Smooth muscle cell (in vitro differentiated cells): Measurements from ENCODE around the gene ZBTB16. TPM values are rescaled to one million over a fixed set of nuclear protein-coding genes. Genes with fewer than 3 reads are reported as not detected.

ENCODE experiments used
- DNase-seq: peaks from one replicate; lab custom pipeline; 2025; ENCODE audit not compliant: unreplicated experiment; lab: John Stamatoyannopoulos, UW
- H2AFZ ChIP-seq: fragments of 200-600 bp; sonication (generic); 2 replicates; pipeline ENCODE4 v1.6.0; 2016; ENCODE audit warnings: antibody characterized with exemption, low read depth, mild to moderate bottlenecking
- H3F3A ChIP-seq: fragments of 200-600 bp; sonication (generic); 2 replicates; pipeline ENCODE4 v1.6.0; 2017; ENCODE audit warnings: antibody characterized with exemption, low read depth
- H3K27ac ChIP-seq: fragments of 200-600 bp; sonication (generic); 2 replicates; pipeline ENCODE4 v1.5.1; 2016; ENCODE audit warnings: low read depth, mild to moderate bottlenecking
- H3K27me3 ChIP-seq: fragments of 200-600 bp; sonication (generic); 2 replicates; pipeline ENCODE4 v1.6.1; 2016; ENCODE audit warnings: low read depth, mild to moderate bottlenecking
- H3K36me3 ChIP-seq: fragments of 200-600 bp; sonication (generic); 2 replicates; pipeline ENCODE4 v1.5.1; 2016; ENCODE audit warnings: low read depth
- H3K4me1 ChIP-seq: fragments of 200-600 bp; sonication (generic); 2 replicates; pipeline ENCODE4 v1.5.1; 2016; ENCODE audit warnings: low read depth
- H3K4me2 ChIP-seq: fragments of 200-600 bp; sonication (generic); 2 replicates; pipeline ENCODE4 v1.6.0; 2016; ENCODE audit warnings: mild to moderate bottlenecking
- H3K4me3 ChIP-seq: fragments of 200-600 bp; sonication (generic); 2 replicates; pipeline ENCODE4 v1.5.1; 2016; ENCODE audit warnings: mild to moderate bottlenecking
- H3K79me2 ChIP-seq: fragments of 200-600 bp; sonication (generic); 2 replicates; pipeline ENCODE4 v1.6.0; 2016; ENCODE audit warnings: low read depth, mild to moderate bottlenecking
- H3K9ac ChIP-seq: fragments of 200-600 bp; sonication (generic); 2 replicates; pipeline ENCODE4 v1.6.0; 2016; ENCODE audit warnings: low read depth
- H3K9me3 ChIP-seq: fragments of 200-600 bp; sonication (generic); replicated peaks from 2 replicates; pipeline ENCODE4 v1.5.1; 2016; ENCODE audit warnings: low read depth
- H4K20me1 ChIP-seq: fragments of 200-600 bp; sonication (generic); 2 replicates; pipeline ENCODE4 v1.6.0; 2016; ENCODE audit warnings: low read depth
- WGBS: methylation state at CpG from one replicate; pipeline ENCODE4 v1.1.7; 2016; ENCODE audit warnings: low lambda C conversion rate; 5-methylcytosine and 5-hydroxymethylcytosine counted together
- polyA plus RNA-seq: library from polyadenylated mRNA; unstranded; fragments of >200 nt; fragmentation: Nextera tagmentation; extraction: Ambion mirVana; gene quantifications from 2 replicates; pipeline ENCODE4 v1.2.1, GENCODE V29; 2016
- total RNA-seq: library from RNA; depleted of rRNA; stranded (reverse); fragments of >200 nt; gene quantifications from 2 replicates; pipeline ENCODE4 v1.2.3, GENCODE V29; 2014
- TF ChIP-seq, protein P1 (sequence below): fragments of 200-600 bp; sonication (generic); IDR thresholded peaks from 2 replicates; pipeline ENCODE4 v1.5.1; 2017; ENCODE audit warnings: borderline replicate concordance, mild to moderate bottlenecking, antibody characterized with exemption; ENCODE audit not compliant: insufficient read depth, poor library complexity, severe bottlenecking

ZBTB16 gene
- total and polyA plus RNA-seq, 2 experiments from 2014 or later: not detected

DNA sequence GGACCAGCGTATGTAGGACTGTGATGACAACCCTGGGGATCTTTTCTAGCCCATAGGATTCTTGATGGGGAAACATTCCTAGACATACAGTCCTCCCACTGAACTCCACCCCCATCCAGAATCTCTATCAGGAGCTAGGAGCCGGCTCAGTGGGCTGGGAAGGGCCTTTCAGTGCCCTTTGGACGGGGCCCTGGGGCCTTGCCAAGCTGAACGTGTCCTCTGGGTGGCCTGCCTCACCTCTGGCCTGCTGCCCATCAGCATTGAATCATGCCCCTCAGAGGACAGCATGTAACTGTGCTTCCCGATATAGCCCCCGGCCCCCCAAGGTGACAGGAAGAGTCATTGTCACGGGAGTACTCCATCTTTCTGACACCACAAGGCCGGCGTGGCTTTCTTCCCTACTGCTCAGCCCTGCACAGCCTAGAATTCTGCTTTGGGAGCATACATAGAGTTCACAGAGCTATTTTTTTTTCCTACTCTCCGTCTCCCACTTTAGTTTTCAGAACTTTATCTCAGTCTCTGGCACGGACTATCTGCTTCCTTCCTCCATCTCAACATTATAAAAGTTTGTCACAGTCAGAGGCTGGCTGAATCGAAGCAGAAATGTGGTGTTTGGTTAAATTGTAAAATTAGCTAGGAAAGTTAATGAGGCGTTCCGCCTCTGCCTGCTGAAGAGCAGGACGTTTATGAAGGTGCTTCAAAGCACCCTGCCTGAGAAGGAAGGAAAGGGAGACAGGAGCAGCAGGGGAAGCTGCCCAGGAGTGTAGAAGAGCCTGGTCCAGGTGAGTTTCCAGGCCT is 111.9 kb downstream of the ZBTB16 start:
- no peak for DNase-seq
- Histone ChIP-seq H3K4me3 (no peak overlapping the region), H3K4me2 (no peak overlapping the region), H2AFZ (no peak overlapping the region), H3K4me1 (peaks cover 24% of the 10 kb centered on the region), H3K27ac (no peak overlapping the region), H3K36me3 (no peaks in the 10 kb centered on the region), H3K27me3 (peaks cover 28% of the 10 kb centered on the region), H4K20me1 (no peaks in the 10 kb centered on the region), H3K9me3 (no peaks in the 10 kb centered on the region), H3K79me2 (no peaks in the 10 kb centered on the region), H3F3A (no peaks in the 10 kb centered on the region), H3K9ac (no peak overlapping the region)
- 77% methylated on average over 15 of the region's 15 CpGs for WGBS
- TF ChIP-seq, protein P1, sequence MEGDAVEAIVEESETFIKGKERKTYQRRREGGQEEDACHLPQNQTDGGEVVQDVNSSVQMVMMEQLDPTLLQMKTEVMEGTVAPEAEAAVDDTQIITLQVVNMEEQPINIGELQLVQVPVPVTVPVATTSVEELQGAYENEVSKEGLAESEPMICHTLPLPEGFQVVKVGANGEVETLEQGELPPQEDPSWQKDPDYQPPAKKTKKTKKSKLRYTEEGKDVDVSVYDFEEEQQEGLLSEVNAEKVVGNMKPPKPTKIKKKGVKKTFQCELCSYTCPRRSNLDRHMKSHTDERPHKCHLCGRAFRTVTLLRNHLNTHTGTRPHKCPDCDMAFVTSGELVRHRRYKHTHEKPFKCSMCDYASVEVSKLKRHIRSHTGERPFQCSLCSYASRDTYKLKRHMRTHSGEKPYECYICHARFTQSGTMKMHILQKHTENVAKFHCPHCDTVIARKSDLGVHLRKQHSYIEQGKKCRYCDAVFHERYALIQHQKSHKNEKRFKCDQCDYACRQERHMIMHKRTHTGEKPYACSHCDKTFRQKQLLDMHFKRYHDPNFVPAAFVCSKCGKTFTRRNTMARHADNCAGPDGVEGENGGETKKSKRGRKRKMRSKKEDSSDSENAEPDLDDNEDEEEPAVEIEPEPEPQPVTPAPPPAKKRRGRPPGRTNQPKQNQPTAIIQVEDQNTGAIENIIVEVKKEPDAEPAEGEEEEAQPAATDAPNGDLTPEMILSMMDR: no peak

DNA sequence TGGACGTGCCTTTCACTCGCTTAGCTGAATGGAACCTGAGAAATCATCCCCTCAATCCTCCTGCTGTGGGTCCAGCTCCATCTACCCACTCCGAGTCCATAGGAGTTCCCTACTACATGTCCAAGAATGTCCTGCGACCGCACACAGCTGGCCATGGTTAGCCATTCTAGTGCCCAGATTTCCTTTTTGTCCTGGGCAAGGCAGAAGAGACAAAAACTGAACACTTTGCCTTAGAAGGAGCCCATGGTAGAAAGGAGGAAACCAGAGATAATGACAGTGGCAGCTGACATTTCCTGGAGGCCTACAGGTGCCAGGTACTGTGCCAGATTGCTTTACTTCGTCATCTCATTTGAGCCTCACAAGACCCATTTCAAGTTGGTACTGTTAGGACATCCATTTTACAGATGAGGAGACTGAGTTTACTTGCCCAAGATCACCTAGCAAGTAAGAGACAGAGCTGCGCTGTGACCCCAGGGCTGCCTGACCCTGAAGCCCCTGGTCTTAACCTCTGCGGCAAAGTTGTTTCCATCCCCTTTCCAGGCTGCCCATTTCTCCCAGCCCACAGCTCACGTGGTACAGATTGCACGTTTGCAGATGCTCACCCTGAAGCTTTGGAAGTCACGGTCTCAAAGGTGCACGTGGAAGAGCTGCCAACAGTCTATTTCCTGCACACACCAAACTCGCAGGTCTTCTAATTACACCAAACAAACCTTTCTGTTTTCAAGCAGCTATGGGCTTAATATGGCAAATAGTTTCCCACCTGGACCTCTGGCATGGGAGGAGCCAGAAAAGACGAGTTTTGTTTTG is 112.7 kb downstream of the ZBTB16 start:
- Histone ChIP-seq H3K4me3 (no peak overlapping the region), H3F3A (no peaks in the 10 kb centered on the region), H3K27ac (no peak overlapping the region), H3K9ac (no peak overlapping the region), H3K79me2 (no peaks in the 10 kb centered on the region), H3K36me3 (no peaks in the 10 kb centered on the region), H3K9me3 (no peaks in the 10 kb centered on the region), H3K4me2 (no peak overlapping the region), H3K27me3 (peaks cover 36% of the 10 kb centered on the region), H2AFZ (no peak overlapping the region), H3K4me1 (peaks cover 18% of the 10 kb centered on the region), H4K20me1 (no peaks in the 10 kb centered on the region)
- TF ChIP-seq, protein P1: no peak
- WGBS: 92% methylated on average over 14 of the region's 14 CpGs
- DNase-seq: no peak

DNA sequence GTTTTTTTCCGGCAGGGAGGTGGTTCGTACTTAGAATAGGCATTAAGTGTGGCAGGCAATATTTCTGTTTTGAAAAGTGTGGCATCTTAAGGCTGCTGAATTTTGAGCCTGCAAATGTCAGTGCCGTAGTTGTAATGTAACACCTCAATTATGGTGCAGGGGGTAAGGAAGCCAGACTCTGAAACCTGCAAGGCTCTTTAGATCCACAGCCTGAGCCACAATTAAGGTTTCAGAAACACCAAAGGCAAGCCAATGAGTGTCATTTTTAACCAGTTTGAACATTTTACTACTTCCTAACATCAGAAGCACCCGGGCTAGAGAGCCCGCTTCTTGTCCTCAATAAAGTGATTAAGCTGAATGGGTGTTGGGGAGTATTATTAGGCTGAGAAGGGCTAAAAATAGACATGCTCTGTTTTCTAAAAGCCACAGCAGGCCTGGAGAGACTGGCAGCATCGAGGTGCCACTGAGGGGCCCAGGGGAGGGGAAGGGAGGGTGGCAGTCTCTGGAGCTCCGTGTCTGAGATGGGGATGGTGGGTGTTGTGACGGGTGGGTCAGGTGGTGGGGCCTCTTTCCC is 113.4 kb downstream of the ZBTB16 start:
- H3F3A ChIP-seq: no peaks in the 10 kb centered on the region
- no peak overlapping the region for H3K4me3 ChIP-seq
- WGBS: 56% methylated on average over 8 of the region's 8 CpGs
- TF ChIP-seq, protein P1: no peak
- no peak for DNase-seq
- H4K20me1 ChIP-seq: no peaks in the 10 kb centered on the region
- H3K27me3 ChIP-seq: peaks cover 43% of the 10 kb centered on the region
- no peak overlapping the region for H3K4me2 ChIP-seq
- H3K79me2 ChIP-seq: no peaks in the 10 kb centered on the region
- peaks cover 12% of the 10 kb centered on the region for H3K4me1 ChIP-seq
- H3K9me3 ChIP-seq: no peaks in the 10 kb centered on the region
- H2AFZ ChIP-seq: no peak overlapping the region
- no peak overlapping the region for H3K9ac ChIP-seq
- no peak overlapping the region for H3K27ac ChIP-seq
- no peaks in the 10 kb centered on the region for H3K36me3 ChIP-seq
